Caki2 (cell line): Measurements from ENCODE around the gene JARID2. TPM values are rescaled to one million over a fixed set of nuclear protein-coding genes. Genes with fewer than 3 reads are reported as not detected.

Experiments
- DNase-seq: peaks from one replicate; pipeline ENCODE4 v3.0.0-alpha.2; 2015; ENCODE audit warnings: low read depth
- in situ Hi-C: cut with HindIII; loops from 2 replicates; pipeline ENCODE4 v1.10.0; 2016; ENCODE audit warnings: low sequenced_read_pairs, low pct_unique_long_range_greater_than_20kb, mixed read lengths
- total RNA-seq: library from RNA; depleted of rRNA; stranded (reverse); fragments of >200 nt; shearing (Covaris generic); gene quantifications from 2 replicates; pipeline ENCODE4 v1.2.3, GENCODE V29; 2014; ENCODE audit warnings: low replicate concordance

JARID2 gene
- total RNA-seq, 1 experiment from 2014 or later = 4.9 TPM

- in situ Hi-C loops = no loop called here
- peak; percentile 52 for DNase-seq
Observed at GRCh38 chr6:15389765-15390723, 144.2 kb downstream of the JARID2 start.

DNA sequence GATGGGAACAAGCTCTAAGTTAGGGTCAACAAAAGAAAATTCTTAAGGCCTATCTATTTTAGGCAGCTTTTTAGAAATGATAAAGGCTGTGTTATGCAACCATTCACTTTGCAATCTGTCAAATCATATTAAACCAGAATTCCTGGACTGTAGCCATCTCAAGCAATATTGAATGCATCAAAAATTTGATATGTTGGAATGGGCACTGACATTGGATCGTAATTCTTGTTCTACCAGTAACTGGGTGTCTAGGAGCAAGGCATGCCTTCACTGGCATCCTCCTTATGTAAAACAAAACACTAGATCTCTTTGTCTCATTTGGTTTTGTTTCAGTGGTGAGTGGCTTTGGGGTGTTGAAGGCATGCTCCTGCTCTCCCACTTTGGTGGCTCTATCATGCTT is 145.6 kb downstream of the JARID2 start:
- no peak for DNase-seq
- in situ Hi-C loops = no loop called here

GRCh38 chr6:15392182-15392581 is 146.3 kb downstream of the JARID2 start:
- no peak for DNase-seq
- in situ Hi-C loops = no loop called here

GRCh38 chr6:15393605-15394004 is 147.7 kb downstream of the JARID2 start:
- in situ Hi-C loops = no loop called here
- no peak for DNase-seq

GRCh38 chr6:15395087-15395486 is 149.2 kb downstream of the JARID2 start:
- no peak for DNase-seq
- in situ Hi-C loops = no loop called here

DNA sequence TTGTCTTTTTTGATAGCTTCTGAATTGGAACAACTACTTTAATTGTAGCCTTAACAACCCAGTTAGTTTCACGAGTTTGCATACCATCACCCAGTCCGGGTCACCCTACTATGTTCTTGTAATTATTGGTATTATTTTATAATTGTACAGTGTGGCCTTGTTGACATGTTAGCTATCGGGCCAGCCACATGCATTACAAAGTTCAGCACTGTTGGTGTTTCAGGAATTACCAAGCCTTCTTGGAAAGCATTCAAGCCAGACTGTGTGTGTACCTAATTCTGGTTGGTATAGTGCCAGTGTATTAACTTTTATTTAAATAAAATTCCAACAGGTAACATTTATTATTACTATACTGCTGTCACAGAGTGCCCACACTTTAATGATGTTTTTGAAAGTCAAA is 150.9 kb downstream of the JARID2 start:
- in situ Hi-C loops = no loop called here
- no peak for DNase-seq

- in situ Hi-C loops = no loop called here
- DNase-seq = no peak
Observed at GRCh38 chr6:15398633-15399275, 152.9 kb downstream of the JARID2 start.

GRCh38 chr6:15399641-15400470 is 154.0 kb downstream of the JARID2 start:
- no peak for DNase-seq
- in situ Hi-C loops = no loop called here

GRCh38 chr6:15400572-15401004 is 154.7 kb downstream of the JARID2 start:
- in situ Hi-C loops = no loop called here
- no peak for DNase-seq

GRCh38 chr6:15401120-15401519 is 155.3 kb downstream of the JARID2 start:
- DNase-seq = no peak
- in situ Hi-C loops = no loop called here

- in situ Hi-C loops = no loop called here
- DNase-seq = peak; percentile 31
Observed at GRCh38 chr6:15401769-15402250, 155.9 kb downstream of the JARID2 start.

- no peak for DNase-seq
- in situ Hi-C loops = no loop called here
Observed at GRCh38 chr6:15402406-15403045, 156.7 kb downstream of the JARID2 start.

GRCh38 chr6:15403094-15403755 is 157.4 kb downstream of the JARID2 start:
- no peak for DNase-seq
- in situ Hi-C loops = no loop called here

DNA sequence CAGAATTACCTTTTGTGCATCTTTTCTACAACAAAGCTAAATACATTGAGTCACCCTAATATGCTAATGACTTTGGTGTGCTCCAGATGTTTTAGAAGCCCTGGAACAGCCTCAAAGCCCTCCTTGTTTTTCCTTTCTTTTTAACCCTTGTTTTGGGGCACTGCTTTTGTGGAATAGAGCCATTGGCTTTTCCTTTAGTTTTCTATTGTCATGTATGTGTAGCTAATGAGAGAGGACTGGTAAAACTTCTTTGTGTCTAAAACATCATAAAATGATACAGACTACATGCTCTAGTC is 158.8 kb downstream of the JARID2 start:
- in situ Hi-C loops = no loop called here

GRCh38 chr6:15405129-15406068 is 159.5 kb downstream of the JARID2 start:
- in situ Hi-C loops = no loop called here
- DNase-seq = no peak

More for the DNA sequence above, 158.8 kb downstream of the JARID2 start:
- no peak for DNase-seq

DNA sequence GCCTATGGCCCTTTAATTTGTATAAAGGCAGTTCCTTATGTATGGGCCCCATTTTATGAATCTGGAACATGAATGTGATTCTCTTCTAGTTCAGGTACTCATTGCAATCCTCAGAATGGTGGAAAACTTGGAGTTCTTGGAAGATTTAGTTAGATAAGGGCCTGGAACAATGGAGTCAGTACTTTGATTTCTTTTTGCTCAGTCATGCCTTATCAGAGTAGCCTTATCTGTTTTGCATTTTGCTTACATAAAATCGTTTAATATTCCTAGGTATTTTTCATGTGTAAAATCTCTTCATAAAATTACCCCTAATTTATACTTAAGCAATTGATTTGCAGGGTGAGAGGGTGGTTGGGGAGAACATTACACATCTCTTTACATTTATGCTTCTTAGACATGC is 160.6 kb downstream of the JARID2 start:
- in situ Hi-C loops = no loop called here
- DNase-seq = no peak

GRCh38 chr6:15408008-15408407 is 162.1 kb downstream of the JARID2 start:
- in situ Hi-C loops = no loop called here
- no peak for DNase-seq
